OCI-LY1 (cell line): ENCODE measurements around the gene CLIC6.

Source experiments
- H2AFZ ChIP-seq: fragments of 200-600 bp; sonication (generic), shearing (Covaris generic); 2 replicates; pipeline ENCODE4 v1.6.0; 2014; ENCODE audit warnings: antibody characterized with exemption, mild to moderate bottlenecking, low read length
- H3F3A ChIP-seq: fragments of 200-600 bp; sonication (generic), shearing (Covaris generic); 2 replicates; pipeline ENCODE4 v1.6.0; 2014; ENCODE audit warnings: mild to moderate bottlenecking, antibody characterized with exemption, low read length, moderate library complexity; ENCODE audit not compliant: insufficient read depth
- H3K27ac ChIP-seq: fragments of 200-600 bp; sonication (generic); 2 replicates; pipeline ENCODE4 v1.5.1; 2014; ENCODE audit warnings: low read length, mixed run types, mild to moderate bottlenecking, low read depth; ENCODE audit not compliant: poor library complexity, severe bottlenecking
- H3K27me3 ChIP-seq: fragments of 200-600 bp; sonication (generic); 2 replicates; pipeline ENCODE4 v1.6.0; 2014; ENCODE audit warnings: antibody characterized with exemption, mild to moderate bottlenecking, low read length, moderate library complexity; ENCODE audit not compliant: insufficient read depth
- H3K36me3 ChIP-seq: fragments of 200-600 bp; sonication (generic); 2 replicates; pipeline ENCODE4 v1.6.1; 2014; ENCODE audit warnings: mild to moderate bottlenecking, antibody characterized with exemption, low read length, moderate library complexity, mixed read lengths; ENCODE audit not compliant: insufficient read depth
- H3K4me1 ChIP-seq: fragments of 200-600 bp; sonication (generic); 2 replicates; pipeline ENCODE4 v1.5.1; 2014; ENCODE audit warnings: mild to moderate bottlenecking, low read length, moderate library complexity; ENCODE audit not compliant: insufficient read depth, severe bottlenecking
- H3K4me2 ChIP-seq: fragments of 200-600 bp; sonication (generic), shearing (Covaris generic); 2 replicates; pipeline ENCODE4 v1.6.1; 2014; ENCODE audit warnings: low read length
- H3K4me3 ChIP-seq: fragments of 200-600 bp; sonication (generic); 2 replicates; pipeline ENCODE4 v1.5.1; 2014; ENCODE audit warnings: low read length, low read depth, mild to moderate bottlenecking, mixed read lengths; ENCODE audit not compliant: poor library complexity, severe bottlenecking
- H3K79me2 ChIP-seq: fragments of 200-600 bp; shearing (Covaris generic); 2 replicates; pipeline ENCODE4 v1.6.1; 2016; ENCODE audit warnings: mixed run types, low read length, mixed read lengths; ENCODE audit not compliant: insufficient read depth
- H3K9ac ChIP-seq: fragments of 200-600 bp; sonication (generic), shearing (Covaris generic); 2 replicates; pipeline ENCODE4 v1.6.1; 2014; ENCODE audit warnings: mild to moderate bottlenecking, low read length, mixed read lengths
- H3K9me2 ChIP-seq: fragments of 200-600 bp; sonication (generic), shearing (Covaris generic); 2 replicates; pipeline ENCODE4 v1.6.1; 2014; ENCODE audit warnings: low read depth, mild to moderate bottlenecking, low read length, mixed read lengths
- H3K9me3 ChIP-seq: fragments of 200-600 bp; shearing (Covaris generic); 2 replicates; pipeline ENCODE4 v1.6.1; 2014; ENCODE audit warnings: low read length, mixed read lengths
- H4K20me1 ChIP-seq: fragments of 200-600 bp; sonication (generic), shearing (Covaris generic); 2 replicates; pipeline ENCODE4 v1.6.0; 2016; ENCODE audit warnings: mild to moderate bottlenecking, low read length; ENCODE audit not compliant: insufficient read depth
- CTCF ChIP-seq: fragments of 200-600 bp; sonication (generic), shearing (Covaris generic); IDR thresholded peaks from 2 replicates; pipeline ENCODE4 v1.5.1; 2017; ENCODE audit warnings: mild to moderate bottlenecking, antibody characterized with exemption, low read length, moderate library complexity, mixed read lengths
- EZH2 ChIP-seq: fragments of 200-600 bp; sonication (generic), shearing (Covaris generic); IDR thresholded peaks from 2 replicates; pipeline ENCODE4 v1.8.0; 2017; ENCODE audit warnings: borderline replicate concordance, mixed run types, mild to moderate bottlenecking, antibody characterized with exemption, low read length, moderate library complexity, mixed read lengths

The CLIC6 gene

GRCh38 chr21:34695434-34695833 lies 26.6 kb downstream of the CLIC6 start:
- Histone ChIP-seq H3K9ac (no peak overlapping the region), H3K79me2 (no peaks in the 10 kb centered on the region), H3K4me2 (no peak overlapping the region), H4K20me1 (no peaks in the 10 kb centered on the region), H3F3A (no peaks in the 10 kb centered on the region), H3K4me1 (peaks cover 10% of the 10 kb centered on the region), H3K27ac (no peak overlapping the region), H3K9me2 (no peaks in the 10 kb centered on the region), H3K36me3 (no peaks in the 10 kb centered on the region), H3K4me3 (no peak overlapping the region), H3K9me3 (no peaks in the 10 kb centered on the region), H3K27me3 (no peaks in the 10 kb centered on the region), H2AFZ (no peak overlapping the region)
- TF ChIP-seq CTCF (no peak), EZH2 (no peak)

DNA sequence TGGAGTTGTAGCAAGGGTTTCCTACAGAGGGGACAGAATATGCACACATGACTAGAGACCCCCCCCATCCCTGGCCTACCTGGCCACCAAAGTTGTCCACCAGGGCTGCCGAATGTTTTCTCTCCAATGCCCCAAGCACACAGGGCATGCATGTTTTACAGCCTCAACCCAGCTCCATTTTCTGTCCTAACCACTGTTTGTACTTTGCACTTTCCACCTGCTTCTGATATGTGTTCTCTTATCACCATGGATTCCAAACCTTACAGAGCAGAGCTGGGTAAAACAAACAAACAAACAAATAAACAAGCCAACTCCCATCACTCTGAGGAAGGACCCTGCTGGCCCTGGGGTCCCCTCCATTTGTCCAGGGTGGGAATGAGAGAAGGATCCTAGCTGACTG lies 27.3 kb downstream of the CLIC6 start:
- no peaks in the 10 kb centered on the region for H3K36me3 ChIP-seq
- H3K9ac ChIP-seq: no peak overlapping the region
- no peaks in the 10 kb centered on the region for H3F3A ChIP-seq
- H3K4me2 ChIP-seq: no peak overlapping the region
- no peak for TF ChIP-seq CTCF
- TF ChIP-seq EZH2: no peak
- H3K27me3 ChIP-seq: no peaks in the 10 kb centered on the region
- H4K20me1 ChIP-seq: no peaks in the 10 kb centered on the region
- no peak overlapping the region for H3K27ac ChIP-seq
- H2AFZ ChIP-seq: no peak overlapping the region
- no peaks in the 10 kb centered on the region for H3K9me2 ChIP-seq
- H3K9me3 ChIP-seq: no peaks in the 10 kb centered on the region
- H3K4me1 ChIP-seq: peaks cover 14% of the 10 kb centered on the region
- H3K4me3 ChIP-seq: no peak overlapping the region
- no peaks in the 10 kb centered on the region for H3K79me2 ChIP-seq

DNA sequence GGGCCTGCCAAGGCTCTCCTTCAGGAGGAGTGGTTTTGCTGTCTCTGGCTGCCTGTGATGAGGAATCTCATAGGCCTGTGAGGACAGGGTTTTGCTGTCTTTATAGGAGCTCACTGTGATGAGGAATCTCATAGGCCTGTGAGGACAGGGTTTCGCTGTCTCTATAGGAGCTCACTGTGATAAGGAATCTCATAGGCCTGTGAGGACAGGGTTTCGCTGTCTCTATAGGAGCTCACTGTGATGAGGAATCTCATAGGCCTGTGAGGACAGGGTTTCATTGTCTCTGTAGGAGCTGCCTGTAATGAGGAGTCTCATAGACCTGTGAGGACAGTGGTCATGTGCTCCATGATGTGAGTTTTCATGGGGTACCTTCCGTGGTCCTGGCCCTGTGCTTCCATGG lies 29.0 kb downstream of the CLIC6 start:
- TF ChIP-seq CTCF: no peak
- TF ChIP-seq EZH2: no peak
- Histone ChIP-seq H3K4me2 (no peak overlapping the region), H3K79me2 (no peaks in the 10 kb centered on the region), H3K9me2 (no peaks in the 10 kb centered on the region), H3K36me3 (no peaks in the 10 kb centered on the region), H3F3A (no peaks in the 10 kb centered on the region), H2AFZ (no peak overlapping the region), H3K4me3 (no peak overlapping the region), H3K27me3 (no peaks in the 10 kb centered on the region; the same call in 1 of the 2 replicates), H3K4me1 (peaks cover 14% of the 10 kb centered on the region), H3K27ac (no peak overlapping the region), H4K20me1 (no peaks in the 10 kb centered on the region), H3K9me3 (no peaks in the 10 kb centered on the region), H3K9ac (no peak overlapping the region)
